NCI-H2227 (cell line): ENCODE data around the gene RIPOR2.

ENCODE experiments used
- DNase-seq: peaks from one replicate; lab custom pipeline; 2025; ENCODE audit not compliant: unreplicated experiment; lab: John Stamatoyannopoulos, UW

The RIPOR2 gene

DNA sequence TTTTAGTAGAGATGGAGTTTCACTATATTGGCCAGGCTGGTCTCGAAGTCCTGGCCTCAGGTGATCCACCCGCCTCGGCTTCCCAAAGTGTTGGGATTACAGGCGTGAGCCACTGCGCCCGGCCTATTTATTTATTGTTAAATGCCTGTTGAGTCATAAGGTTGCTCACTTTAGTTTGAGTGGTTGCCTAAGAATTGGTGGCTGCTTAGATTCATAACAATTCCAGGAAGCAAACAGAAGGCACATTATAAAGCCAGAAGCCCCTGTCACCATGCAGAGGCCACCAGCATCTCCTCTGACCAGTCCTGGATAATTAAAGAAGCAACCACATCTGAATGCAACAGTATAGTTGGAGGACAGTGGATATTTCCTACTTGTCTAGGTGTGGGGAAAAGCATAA lies 113.1 kb downstream of the RIPOR2 start:
- no peak for DNase-seq

DNA sequence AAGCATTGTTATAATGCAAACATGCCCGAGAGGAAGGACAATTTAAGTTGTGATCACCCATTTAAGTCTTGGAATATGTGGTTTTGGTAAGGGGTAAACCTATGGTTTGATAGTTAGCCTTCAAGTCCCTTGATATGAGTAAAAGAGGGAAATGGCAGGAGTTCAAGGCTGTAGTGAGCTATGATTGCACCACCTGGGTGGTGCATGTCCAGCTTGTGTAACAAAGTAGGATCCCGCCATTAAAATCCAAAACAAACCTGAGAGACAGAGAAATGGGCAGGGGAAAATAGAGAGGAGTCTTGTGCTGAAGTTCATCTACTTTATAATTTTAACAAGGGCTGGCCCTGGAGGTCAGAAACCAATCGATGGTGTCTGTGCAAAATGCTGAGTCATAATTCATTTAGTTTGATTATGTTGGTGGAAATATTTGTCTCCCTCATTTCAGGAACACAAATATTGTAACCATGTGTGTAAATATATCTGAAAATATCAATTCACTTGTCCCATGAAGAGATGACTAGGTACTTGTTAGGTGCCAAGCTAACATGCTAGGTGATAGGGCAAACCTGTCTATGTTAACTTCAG lies 113.8 kb downstream of the RIPOR2 start:
- DNase-seq: no peak

DNA sequence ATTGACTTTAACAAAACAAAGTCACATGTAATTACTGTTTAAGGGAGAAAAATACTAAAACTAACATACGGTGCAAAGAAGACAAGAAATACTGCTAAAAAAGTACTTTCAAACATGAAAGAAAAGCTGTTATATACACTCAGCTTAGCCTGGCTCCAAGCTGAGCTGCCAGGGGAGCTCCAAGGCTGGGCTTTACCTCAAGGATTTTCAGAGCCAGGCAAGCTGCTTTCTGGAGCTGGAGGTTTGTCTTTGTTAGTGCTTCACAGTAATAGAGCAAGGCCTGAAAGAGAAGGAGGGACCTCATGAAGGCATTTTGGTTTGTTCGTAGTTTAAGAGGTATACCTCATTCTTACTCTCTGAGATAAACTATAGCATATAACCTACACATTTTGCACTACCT lies 117.4 kb downstream of the RIPOR2 start:
- no peak for DNase-seq

DNA sequence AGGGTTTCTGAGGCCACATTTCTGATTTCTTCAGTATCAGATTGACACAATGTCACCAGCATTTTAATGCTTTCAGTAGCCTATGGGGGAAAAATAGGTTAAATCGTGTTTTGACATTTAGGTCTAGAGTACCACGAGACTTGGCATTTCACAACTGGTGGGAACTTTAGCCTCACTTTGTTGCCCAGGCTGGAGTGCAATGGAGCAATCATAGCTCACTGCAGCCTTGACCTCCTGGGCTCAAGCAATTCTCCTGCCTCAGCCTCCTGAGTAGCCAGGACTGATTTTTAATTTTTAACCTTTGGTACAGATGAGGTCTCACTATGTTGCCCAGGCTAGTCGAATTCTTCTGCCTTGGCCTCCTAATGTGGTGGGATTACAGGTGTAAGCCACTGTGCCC lies 126.0 kb downstream of the RIPOR2 start:
- DNase-seq: no peak

DNA sequence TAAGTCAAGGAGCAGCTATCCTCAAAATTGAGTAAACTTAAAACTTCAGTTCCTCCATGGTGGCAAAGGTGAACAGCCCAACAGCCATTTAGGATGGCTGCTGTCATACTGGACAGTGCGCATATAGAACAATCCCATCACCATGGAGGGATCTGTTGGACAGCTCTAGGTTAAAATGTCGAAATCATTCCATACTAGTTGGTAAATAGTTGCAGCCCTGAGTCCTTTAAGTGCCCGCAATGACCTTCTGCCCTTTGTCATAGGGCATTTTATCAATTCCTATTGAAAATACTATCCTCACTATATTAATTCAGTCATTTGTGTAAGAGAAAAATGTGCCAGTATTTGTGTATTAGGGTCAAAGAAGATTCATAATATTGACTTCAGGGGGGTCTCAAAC lies 128.2 kb downstream of the RIPOR2 start:
- no peak for DNase-seq

DNA sequence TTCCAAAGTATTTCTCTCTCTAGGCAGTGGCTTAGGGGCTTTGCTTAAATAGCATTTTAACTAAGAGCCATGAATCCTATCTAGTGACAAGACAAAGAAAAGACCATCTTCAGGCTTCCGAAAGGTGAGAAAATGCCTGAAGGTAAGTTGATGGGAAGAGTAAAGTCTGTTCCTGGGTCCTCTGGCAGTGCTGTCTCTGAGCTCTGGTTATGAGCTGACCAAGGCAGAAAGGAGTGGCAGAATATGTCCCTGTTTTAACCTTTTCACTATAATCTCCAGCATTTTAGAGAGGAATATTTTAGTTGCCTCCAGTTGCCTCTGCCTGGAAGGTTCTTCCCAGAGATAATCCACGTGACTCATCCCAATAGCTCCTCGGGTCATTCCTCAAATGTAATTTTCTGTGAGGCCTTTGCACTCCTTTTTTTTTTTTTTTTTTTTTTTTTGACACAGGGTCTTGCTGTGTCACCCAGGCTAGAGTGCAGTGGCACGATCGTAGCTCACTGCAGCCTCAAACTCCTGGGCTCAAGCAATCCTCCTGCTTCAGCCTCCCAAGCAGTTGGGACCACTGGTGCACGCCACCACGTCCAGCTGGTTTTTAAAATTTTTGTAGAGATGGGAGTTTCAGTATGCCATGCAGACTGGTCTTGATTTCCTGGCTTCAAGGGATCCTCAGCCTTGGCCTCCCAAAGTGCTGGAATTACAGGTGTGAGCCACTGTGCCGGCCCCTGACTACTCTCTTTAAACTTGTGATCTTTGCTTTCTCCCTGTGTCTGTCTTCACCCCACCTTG lies 133.3 kb downstream of the RIPOR2 start:
- no peak for DNase-seq

DNA sequence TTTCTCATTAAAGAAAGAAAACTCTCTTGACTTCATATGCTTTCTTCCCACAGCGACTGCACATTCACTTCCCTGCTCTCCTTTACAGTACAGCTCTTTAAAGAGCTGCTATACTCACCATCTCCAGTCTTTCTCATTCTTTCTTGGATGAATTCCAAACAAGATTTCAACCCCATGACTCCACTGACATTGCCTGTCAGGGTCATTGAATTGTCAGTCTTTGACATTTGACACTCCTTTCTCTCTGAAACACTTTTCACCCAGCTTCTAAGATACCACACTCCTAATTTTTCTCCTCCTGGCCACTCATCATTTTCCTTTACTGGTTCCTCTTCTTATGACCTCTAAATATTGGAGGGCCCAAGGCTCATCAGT lies 136.2 kb downstream of the RIPOR2 start:
- DNase-seq: no peak

DNA sequence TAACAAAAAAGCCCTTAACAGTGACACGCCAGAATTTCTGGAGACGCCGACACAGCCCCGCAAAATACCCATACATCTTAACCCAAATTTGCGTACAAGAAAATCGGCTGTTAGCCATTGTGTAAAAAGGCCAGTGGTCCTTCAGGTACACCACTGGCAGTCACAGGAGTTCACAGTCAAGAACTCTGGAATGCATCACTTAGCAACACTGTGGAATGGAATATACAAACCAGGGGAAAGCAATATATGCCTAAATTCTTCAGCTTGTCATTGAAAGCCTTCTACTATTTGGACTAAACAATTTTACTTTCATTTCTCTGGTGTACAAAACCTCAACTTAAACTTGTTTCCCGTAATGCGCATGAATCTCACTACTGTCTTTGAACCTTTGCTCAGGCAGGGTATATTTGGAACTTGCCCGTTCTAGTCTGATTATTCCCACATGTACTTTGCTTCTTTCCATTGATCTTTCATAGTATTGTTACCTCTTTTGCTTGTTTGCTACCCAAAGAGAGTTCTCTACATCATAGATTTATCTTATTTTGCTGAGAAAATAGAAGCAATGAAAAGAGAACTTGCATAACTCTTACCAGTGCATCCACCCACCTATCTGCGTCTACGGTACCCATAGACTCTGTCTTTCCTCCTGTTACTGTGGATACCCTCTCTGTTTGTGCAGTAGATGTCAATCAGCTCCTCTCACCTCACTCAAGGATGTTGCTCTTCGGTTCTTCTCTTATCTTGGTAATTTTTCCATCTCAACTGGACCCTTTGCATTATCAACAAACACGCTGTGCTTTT lies 136.8 kb downstream of the RIPOR2 start, which contains the start of gene ARMH2:
TSS of gene ARMH2 (minus strand) at position 178 of the 801 bp plus-strand sequence. CDS start at position 118, 60 bp downstream.
- DNase-seq: no peak

DNA sequence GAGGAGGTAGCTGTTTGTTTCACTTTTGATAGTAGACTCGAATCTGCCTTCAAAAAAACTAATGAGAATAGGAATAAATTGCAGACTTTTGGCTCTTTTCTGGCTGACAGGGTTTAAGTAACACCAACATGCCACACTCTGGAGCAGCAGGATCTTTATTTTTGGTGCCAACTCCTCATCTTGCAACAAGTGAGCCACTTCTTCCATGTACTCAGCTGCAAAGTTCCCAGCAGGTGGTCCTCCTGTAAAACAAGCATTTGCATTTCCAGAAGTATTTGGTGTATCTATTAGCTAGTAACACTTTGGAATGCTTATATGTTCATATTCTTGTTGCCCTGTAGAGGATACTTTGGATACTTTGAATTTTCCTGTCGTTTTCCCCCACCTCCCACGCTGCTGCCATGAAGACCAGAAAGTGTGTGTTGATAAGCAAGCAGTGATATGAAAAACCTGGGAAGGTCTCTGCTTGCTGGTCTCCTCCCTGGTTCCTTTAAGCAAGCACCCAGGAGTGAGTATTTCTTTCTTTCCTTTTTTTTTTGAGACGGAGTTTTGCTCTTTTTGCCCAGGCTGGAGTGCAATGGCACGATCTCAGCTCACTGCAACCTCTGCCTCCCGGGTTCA lies 138.1 kb downstream of the RIPOR2 start:
- DNase-seq: no peak

DNA sequence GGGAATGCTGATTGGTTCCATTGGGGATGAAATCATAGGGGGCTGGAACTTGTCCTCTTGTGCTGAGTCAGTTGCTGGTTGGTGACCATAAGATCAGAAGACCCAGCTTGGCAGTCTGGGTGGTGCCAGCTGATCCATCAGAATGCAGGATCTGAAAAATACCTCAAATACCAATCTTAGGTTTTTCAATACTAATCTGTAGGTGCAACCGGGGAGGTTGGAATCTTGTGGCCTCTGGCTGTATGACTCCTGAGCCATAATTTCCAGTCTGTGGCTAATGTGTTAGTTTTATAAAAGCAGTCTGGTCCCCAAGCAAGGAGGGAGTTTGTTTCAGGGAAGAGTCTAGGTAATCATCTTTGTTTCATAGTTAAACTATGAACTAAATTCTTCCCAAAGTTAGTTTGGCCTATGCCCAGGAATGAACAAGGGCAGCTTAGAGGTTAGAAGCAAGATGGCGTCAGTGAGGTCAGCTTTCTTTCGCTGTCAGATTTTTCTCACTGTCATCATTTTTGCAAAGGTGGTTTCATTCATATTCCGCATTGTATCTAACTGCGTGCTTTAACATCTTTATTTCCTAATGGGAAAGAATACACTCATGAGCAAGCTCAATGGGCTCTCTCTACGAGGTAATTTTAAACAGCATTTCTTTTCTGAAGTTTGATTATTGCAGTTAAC lies 139.0 kb downstream of the RIPOR2 start:
- DNase-seq: no peak

DNA sequence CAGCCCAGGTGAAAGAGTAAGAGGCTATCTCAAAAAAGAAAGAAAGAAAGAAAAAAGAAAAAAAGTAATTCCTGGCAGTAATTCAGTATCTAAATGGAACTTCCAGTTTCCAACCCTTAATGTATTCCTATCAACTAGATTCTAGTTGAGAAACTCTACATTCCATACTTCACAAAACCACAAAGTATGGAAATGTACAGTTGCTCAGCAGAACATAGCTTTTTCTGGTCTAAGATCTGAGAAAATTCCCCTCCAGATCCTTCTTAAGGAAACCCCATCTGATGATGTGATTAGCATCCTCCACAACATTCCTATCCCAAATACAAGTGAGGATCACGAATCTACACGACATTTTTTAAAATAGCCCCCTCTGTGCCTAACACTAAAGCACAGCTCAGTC lies 140.7 kb downstream of the RIPOR2 start:
- DNase-seq: no peak

DNA sequence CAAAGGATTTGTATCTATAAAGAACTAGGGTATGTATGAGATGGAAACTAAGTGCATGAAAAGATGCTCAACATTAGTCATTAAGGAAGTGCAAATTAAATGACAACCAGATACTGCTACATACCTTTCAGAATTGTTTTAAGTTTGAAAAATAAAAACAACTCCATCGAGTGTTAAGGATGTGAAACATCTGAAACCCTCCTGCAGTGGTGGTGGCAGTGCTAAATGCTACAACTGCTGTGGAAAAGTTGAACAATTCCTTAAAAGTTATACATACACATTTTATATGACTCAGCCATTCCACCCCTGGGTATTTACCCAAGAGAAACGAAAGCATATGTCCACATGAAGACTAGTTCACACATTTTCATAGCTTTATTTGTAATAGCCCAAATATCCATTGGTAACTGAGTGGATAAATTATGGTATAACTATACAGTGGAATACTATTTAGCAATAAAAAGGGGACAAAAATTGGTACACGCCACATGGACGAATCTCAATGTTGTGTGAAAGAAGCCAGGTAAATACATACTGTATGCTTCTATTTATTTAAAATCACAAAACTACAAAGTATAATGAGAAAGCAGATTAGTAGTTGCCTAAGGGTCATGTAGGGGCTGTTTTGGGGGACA lies 147.6 kb downstream of the RIPOR2 start:
- DNase-seq: no peak

DNA sequence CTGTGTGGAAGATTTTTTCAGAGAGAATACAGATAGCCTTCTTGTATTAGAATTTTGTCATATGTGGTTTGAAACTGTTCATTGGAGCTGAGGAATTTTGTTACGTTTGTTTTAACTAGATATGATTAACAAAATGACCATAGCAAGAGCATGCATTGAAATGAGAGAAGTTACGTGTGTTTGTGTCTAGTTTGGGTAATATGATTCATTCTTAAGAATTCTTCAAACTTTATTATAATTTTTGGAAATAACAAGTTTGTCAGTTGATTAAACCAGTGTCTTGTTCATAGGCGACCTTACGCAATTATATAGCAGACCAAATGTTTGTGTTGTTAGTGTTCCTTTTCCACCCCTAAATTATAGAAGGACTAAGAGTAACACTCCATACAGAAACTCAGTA lies 155.6 kb downstream of the RIPOR2 start:
- no peak for DNase-seq

DNA sequence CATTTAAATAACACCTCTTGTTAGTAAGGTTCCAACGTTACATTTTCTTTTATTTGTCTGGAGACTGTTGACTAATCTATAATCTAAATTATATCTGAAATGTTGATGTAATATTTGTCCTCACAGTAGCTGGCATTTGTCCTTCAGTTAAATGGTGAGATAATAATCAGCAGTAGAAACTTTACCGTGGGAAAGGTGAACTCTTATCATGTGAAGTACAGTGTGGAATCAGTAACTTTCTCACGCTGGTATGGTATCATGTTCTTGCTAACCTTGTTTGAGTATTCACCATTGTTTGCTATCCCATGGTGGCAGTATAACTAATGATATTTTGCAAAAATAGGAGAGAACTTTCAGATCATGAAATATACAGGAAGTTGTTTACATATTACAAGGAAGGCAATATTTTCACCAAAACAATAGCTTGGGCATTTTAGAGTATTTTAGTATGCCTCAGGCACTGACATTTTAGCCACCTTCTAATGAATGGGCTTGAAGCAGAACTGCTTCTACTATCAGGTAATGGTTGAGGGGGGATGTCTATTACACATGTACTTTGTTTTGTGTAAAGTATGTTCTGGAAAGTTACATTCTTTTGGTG lies 156.2 kb downstream of the RIPOR2 start:
- DNase-seq: no peak

DNA sequence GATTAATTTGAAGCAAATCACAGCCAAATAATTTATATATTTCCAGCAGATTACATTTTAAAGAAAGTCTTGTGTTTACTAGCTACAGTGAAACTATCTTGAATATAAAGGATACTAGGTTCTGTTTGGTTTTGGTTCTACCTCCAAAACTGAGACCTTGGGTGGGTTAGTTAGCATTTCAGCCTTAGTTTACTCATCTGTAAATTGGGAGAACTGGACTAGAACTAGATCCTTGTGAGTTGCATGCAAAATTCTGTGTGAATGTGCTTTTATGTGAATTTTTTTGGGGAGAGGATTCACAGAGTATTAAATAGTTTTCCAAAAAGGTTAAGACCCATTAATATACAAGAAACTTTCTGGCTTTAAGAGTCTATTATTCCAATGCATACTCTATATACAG lies 156.9 kb downstream of the RIPOR2 start:
- no peak for DNase-seq

DNA sequence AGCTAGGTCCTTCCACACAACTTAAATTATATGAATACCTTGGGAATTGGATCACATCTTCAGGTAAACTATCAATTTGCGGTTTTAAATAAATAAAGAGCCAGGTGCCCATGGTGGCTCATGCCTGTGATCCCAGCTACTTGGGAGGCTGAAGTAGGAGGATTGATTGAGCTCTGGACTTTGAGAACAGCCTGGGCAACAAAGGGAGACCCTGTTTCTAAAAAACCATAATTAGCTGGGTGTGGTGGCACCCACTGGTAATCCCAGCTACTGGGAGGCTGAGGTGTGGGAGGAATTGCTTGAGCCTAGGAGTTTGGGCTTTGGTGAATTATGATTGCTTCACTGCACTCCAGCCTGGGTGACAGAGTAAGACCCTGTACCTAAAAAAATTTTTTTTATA lies 157.6 kb downstream of the RIPOR2 start:
- no peak for DNase-seq

DNA sequence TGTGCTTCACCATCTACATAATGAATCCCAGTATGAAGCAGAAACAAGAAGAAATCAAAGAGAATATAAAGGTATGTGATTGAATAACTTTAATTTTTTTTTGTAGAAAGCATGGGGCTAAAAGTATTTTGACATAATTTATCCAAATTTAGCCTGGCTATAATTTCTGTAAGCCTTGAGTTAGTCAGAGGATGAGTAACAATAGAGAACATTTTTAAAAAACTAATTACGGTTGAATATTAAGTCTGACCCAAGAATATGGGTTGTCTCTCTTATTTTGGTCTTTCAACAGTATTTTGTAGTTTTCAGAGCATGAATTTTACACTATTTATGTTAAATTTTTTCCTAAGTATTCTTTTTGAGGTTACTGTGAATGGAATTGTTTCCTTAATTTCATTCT lies 158.5 kb downstream of the RIPOR2 start:
- DNase-seq: no peak

DNA sequence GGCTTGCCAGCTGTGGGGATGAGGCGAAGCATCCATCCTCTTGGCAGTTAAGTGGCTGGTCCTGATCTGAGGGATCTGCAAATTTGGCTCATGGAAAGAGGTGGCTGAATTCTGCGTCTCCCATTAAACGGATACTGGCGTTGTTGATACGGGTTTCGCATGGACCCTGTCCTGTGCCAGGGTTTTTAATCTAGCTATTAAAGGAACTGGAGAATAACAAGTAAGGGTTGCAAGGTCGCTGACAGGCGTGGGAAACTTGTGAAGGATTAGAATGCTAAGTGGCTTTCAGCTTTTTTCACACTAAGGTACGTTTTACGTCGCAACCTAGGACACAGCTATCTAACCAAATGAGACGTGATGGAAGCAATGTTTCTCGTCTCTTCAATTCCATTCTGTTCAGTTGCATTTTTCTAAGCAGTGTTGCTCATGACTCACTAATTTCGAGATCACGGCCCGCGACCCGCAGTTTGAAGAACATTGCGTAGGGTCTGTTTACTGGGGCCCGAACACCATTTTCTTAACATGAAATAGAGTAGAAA lies 160.2 kb downstream of the RIPOR2 start:
- peak; percentile 56 for DNase-seq

DNA sequence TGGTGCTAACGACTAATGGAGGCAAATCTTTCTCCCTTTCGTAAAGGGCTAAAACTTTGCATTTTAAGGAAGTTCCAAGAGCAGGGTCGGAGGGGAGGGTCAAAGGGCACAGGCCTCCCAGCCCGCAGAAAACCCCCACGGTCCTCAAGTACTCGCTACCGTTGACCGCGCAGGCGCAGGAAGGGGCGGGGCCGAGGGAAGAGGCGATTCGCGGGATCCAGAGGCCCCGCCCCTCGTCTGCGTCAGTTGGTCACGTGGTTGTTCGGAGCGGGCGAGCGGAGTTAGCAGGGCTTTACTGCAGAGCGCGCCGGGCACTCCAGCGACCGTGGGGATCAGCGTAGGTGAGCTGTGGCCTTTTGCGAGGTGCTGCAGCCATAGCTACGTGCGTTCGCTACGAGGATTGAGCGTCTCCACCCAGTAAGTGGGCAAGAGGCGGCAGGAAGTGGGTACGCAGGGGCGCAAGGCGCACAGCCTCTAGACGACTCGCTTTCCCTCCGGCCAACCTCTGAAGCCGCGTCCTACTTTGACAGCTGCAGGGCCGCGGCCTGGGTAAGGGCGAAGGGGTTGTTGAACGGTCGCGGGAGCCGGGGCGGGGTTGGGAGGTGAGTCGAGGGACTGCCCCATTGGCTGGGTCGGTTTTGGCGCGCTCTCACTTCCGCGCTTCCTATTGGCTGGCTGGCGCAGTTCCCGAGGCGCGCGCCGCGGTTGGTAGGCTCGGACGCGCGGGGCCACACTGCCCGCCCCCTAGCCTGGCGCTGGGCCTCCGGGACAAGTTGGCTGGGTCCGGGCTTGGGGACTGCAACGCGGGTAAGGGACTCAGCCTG lies 160.9 kb downstream of the RIPOR2 start, which contains the start of gene GMNN:
TSS of gene GMNN (plus strand) at position 242 of the 824 bp plus-strand sequence. CDS start 2,310 bp downstream, outside the sequence.
- DNase-seq: peak; percentile 99
